GM23338 (cell line): ENCODE results near the gene HCAR2. TPM values are rescaled to one million over a fixed set of nuclear protein-coding genes. Genes with fewer than 3 reads are reported as not detected.

ENCODE experiments used
- ATAC-seq: fragments of 200-7000 bp; cut with Tn5 transposase; 3 replicates; pipeline ENCODE4 v1.9.1; 2020
- DNase-seq: peaks from one replicate; pipeline ENCODE4 v3.0.0-alpha.2; 2015; ENCODE audit warnings: low spot score
- H2AFZ ChIP-seq: fragments of 200-600 bp; sonication (generic); 2 replicates; pipeline ENCODE4 v1.8.0; 2016; ENCODE audit warnings: antibody characterized with exemption, mild to moderate bottlenecking, moderate library complexity
- H3F3A ChIP-seq: fragments of 200-600 bp; sonication (generic); replicated peaks from 2 replicates; pipeline ENCODE4 v1.8.0; 2017; ENCODE audit warnings: antibody characterized with exemption, mixed run types, low read depth
- H3K27ac ChIP-seq: fragments of 200-600 bp; sonication (generic); 2 replicates; pipeline ENCODE4 v1.6.1; 2016; ENCODE audit warnings: low read depth
- H3K27me3 ChIP-seq: fragments of 200-600 bp; sonication (generic); 2 replicates; pipeline ENCODE4 v1.8.0; 2016; ENCODE audit warnings: mild to moderate bottlenecking, mixed run types, moderate library complexity; ENCODE audit not compliant: insufficient read depth
- H3K36me3 ChIP-seq: fragments of 200-600 bp; sonication (generic); 2 replicates; pipeline ENCODE4 v1.8.0; 2016; ENCODE audit warnings: mild to moderate bottlenecking; ENCODE audit not compliant: insufficient read depth
- H3K4me1 ChIP-seq: fragments of 200-600 bp; sonication (generic); 2 replicates; pipeline ENCODE4 v1.8.0; 2016; ENCODE audit warnings: mild to moderate bottlenecking, moderate library complexity; ENCODE audit not compliant: insufficient read depth
- H3K4me2 ChIP-seq: fragments of 200-600 bp; sonication (generic); 2 replicates; pipeline ENCODE4 v1.7.1; 2017; ENCODE audit warnings: mixed run types
- H3K4me3 ChIP-seq: fragments of 200-600 bp; sonication (generic); 2 replicates; pipeline ENCODE4 v1.6.1; 2016; ENCODE audit warnings: mixed run types
- H3K79me2 ChIP-seq: fragments of 200-600 bp; sonication (generic); replicated peaks from 2 replicates; pipeline ENCODE4 v1.8.0; 2017; ENCODE audit warnings: mild to moderate bottlenecking; ENCODE audit not compliant: insufficient read depth
- H3K9me2 ChIP-seq: fragments of 200-600 bp; sonication (generic); 2 replicates; pipeline ENCODE4 v1.8.0; 2017; ENCODE audit not compliant: insufficient read depth
- H4K20me1 ChIP-seq: fragments of 200-600 bp; sonication (generic); replicated peaks from 2 replicates; pipeline ENCODE4 v1.8.0; 2017; ENCODE audit warnings: mild to moderate bottlenecking; ENCODE audit not compliant: insufficient read depth
- H3K27ac Mint-ChIP-seq: 2 replicates; pipeline ENCODE4 v1.8.0; 2020; ENCODE audit warnings: inconsistent platforms, mild to moderate bottlenecking, moderate library complexity, mixed read lengths
- H3K27me3 Mint-ChIP-seq: 3 replicates; pipeline ENCODE4 v1.8.0; 2022; ENCODE audit warnings: low read depth, mild to moderate bottlenecking, moderate library complexity, mixed read lengths, inconsistent platforms; ENCODE audit not compliant: insufficient read depth, poor library complexity
- H3K36me3 Mint-ChIP-seq: 3 replicates; pipeline ENCODE4 v1.8.0; 2021; ENCODE audit warnings: low read depth, mild to moderate bottlenecking, inconsistent platforms, moderate library complexity, mixed read lengths
- H3K4me1 Mint-ChIP-seq: 3 replicates; pipeline ENCODE4 v1.8.0; 2020; ENCODE audit warnings: mild to moderate bottlenecking, inconsistent platforms, mixed read lengths
- H3K4me3 Mint-ChIP-seq: 3 replicates; pipeline ENCODE4 v1.8.0; 2021; ENCODE audit warnings: moderate library complexity, mild to moderate bottlenecking, inconsistent platforms, mixed read lengths
- H3K9me3 Mint-ChIP-seq: 3 replicates; pipeline ENCODE4 v1.8.0; 2020; ENCODE audit warnings: moderate library complexity, mild to moderate bottlenecking, inconsistent platforms, mixed read lengths
- CREB1 ChIP-seq: fragments of 250-450 bp; sonication (Bioruptor Pico); IDR thresholded peaks from 2 replicates; pipeline ENCODE4 v1.5.0; 2020; ENCODE audit warnings: low read depth, mild to moderate bottlenecking, moderate library complexity
- EZH2 ChIP-seq: fragments of 200-600 bp; sonication (generic); IDR thresholded peaks from one replicate; pipeline ENCODE4 v1.8.0; 2017; ENCODE audit warnings: antibody characterized with exemption, mild to moderate bottlenecking, low read depth; ENCODE audit not compliant: unreplicated experiment
- EZH2phosphoT487 ChIP-seq: fragments of 200-600 bp; sonication (generic); IDR thresholded peaks from one replicate; pipeline ENCODE4 v1.8.1; 2018; ENCODE audit warnings: antibody characterized with exemption; ENCODE audit not compliant: unreplicated experiment
- JUNB ChIP-seq: IDR thresholded peaks from one replicate; pipeline ENCODE4 v1.6.1; 2016; ENCODE audit warnings: antibody characterized with exemption; ENCODE audit not compliant: unreplicated experiment
- NANOG ChIP-seq: IDR thresholded peaks from 2 replicates; pipeline ENCODE4 v1.6.1; 2016; ENCODE audit warnings: antibody characterized with exemption, borderline replicate concordance
- STAT1 ChIP-seq: IDR thresholded peaks from one replicate; pipeline ENCODE4 v1.6.1; 2016; ENCODE audit warnings: antibody characterized with exemption; ENCODE audit not compliant: unreplicated experiment
- ZNF114 ChIP-seq: fragments of 250-450 bp; sonication (Bioruptor Pico); IDR thresholded peaks from 2 replicates; pipeline ENCODE4 v1.5.0; 2020; ENCODE audit warnings: mild to moderate bottlenecking, moderate library complexity
- ZNF331 ChIP-seq: fragments of 250-450 bp; sonication (Bioruptor Pico); IDR thresholded peaks from 2 replicates; pipeline ENCODE4 v1.5.0; 2020; ENCODE audit warnings: low read depth, mild to moderate bottlenecking, moderate library complexity
- polyA plus RNA-seq: library from polyadenylated mRNA; unstranded; fragments of >200 nt; fragmentation: Nextera tagmentation; extraction: Ambion mirVana; gene quantifications from 2 replicates; pipeline ENCODE4 v1.2.1, GENCODE V29; 2016
- total RNA-seq: library from RNA; depleted of rRNA; stranded (reverse); fragments of >200 nt; shearing (Covaris generic); gene quantifications from 2 replicates; pipeline ENCODE4 v1.2.3, GENCODE V29; 2014
- TF ChIP-seq, protein P1 (sequence below): IDR thresholded peaks from one replicate; pipeline ENCODE4 v1.6.1; 2018; ENCODE audit warnings: antibody characterized with exemption; ENCODE audit not compliant: unreplicated experiment
- TF ChIP-seq, protein P2 (sequence below), 2 experiments: fragments of 200-600 bp in 1 of 2; sonication (generic) in 1 of 2; conservative IDR thresholded peaks; 2 replicates each; pipeline versions ENCODE4 v1.5.1 to v1.6.1; 2016 to 2017; ENCODE audit warnings: antibody characterized with exemption in 2 of 2, low read depth in 2 of 2, mild to moderate bottlenecking in 2 of 2, moderate library complexity in 1 of 2
- TF ChIP-seq, protein P3 (sequence below): IDR thresholded peaks from 2 replicates; pipeline ENCODE4 v1.6.1; 2016; ENCODE audit warnings: antibody characterized with exemption

HCAR2 gene
- total and polyA plus RNA-seq, 2 experiments from 2014 or later: not detected

DNA sequence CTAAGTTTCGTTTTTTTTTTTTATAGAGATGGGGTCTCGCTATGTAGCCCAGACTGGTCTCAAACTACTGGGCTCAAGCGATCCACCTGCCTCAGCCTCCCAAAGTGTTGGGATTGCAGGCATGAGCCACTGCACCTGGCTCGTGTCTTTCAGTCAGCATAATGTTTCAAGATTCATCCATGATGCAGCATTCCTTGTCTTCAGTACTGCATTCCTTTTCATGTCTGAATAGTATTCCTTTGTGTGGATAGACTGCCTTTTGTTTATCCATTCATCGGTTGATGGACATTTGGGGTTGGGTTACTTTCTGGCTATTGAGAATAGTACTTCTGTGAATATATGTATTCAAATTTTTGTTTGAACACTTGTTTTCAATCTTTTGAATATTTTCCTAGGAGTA, 37.4 kb downstream of the HCAR2 start (continued):
- TF ChIP-seq, protein P1, sequence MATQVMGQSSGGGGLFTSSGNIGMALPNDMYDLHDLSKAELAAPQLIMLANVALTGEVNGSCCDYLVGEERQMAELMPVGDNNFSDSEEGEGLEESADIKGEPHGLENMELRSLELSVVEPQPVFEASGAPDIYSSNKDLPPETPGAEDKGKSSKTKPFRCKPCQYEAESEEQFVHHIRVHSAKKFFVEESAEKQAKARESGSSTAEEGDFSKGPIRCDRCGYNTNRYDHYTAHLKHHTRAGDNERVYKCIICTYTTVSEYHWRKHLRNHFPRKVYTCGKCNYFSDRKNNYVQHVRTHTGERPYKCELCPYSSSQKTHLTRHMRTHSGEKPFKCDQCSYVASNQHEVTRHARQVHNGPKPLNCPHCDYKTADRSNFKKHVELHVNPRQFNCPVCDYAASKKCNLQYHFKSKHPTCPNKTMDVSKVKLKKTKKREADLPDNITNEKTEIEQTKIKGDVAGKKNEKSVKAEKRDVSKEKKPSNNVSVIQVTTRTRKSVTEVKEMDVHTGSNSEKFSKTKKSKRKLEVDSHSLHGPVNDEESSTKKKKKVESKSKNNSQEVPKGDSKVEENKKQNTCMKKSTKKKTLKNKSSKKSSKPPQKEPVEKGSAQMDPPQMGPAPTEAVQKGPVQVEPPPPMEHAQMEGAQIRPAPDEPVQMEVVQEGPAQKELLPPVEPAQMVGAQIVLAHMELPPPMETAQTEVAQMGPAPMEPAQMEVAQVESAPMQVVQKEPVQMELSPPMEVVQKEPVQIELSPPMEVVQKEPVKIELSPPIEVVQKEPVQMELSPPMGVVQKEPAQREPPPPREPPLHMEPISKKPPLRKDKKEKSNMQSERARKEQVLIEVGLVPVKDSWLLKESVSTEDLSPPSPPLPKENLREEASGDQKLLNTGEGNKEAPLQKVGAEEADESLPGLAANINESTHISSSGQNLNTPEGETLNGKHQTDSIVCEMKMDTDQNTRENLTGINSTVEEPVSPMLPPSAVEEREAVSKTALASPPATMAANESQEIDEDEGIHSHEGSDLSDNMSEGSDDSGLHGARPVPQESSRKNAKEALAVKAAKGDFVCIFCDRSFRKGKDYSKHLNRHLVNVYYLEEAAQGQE: no peak
- TF ChIP-seq JUNB (no peak), EZH2phosphoT487 (no peak), NANOG (no peak)

DNA sequence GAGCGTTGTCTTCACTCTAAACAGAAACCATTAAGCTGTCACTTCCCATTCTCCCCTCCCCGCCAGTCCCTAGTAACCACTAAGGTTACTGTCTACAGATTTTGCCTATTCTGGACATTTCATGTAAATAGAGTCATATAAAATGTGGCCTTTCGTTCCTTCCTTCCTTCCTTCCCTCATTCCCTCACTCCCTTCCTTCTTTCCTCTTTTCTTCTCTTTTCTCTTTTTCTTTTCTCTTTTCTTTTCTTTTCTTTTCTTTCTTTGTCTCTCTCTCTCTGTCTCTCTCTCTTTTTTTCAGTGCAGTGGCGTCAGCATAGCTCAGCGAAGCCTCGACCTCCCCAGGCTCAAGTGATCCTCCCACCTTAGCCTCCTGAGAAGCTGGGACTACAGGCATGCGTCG, 37.8 kb downstream of the HCAR2 start:
- Histone ChIP-seq H3F3A (no peaks in the 10 kb centered on the region), H3K4me3 (no peak overlapping the region), H3K27me3 (no peaks in the 10 kb centered on the region), H2AFZ (no peak overlapping the region), H3K79me2 (no peaks in the 10 kb centered on the region), H3K36me3 (no peaks in the 10 kb centered on the region), H3K9me2 (no peaks in the 10 kb centered on the region), H4K20me1 (no peaks in the 10 kb centered on the region; the same call in 1 of the 2 replicates), H3K27ac (no peak overlapping the region), H3K4me1 (no peaks in the 10 kb centered on the region), H3K4me2 (no peak overlapping the region)
- DNase-seq: no peak
- no peak overlapping the region for H3K27ac Mint-ChIP-seq
- TF ChIP-seq EZH2phosphoT487: no peak
- no peak for TF ChIP-seq CREB1 (CRISPR knock-in tag)
- no peak for TF ChIP-seq EZH2
- peaks cover 4% of the 10 kb centered on the region for H3K27me3 Mint-ChIP-seq
- ATAC-seq: no peak
- no peaks in the 10 kb centered on the region; the same call in 2 of the 3 replicates for H3K4me1 Mint-ChIP-seq
- H3K4me3 Mint-ChIP-seq: no peak overlapping the region
- no peaks in the 10 kb centered on the region for H3K36me3 Mint-ChIP-seq
- no peaks in the 10 kb centered on the region for H3K9me3 Mint-ChIP-seq

DNA sequence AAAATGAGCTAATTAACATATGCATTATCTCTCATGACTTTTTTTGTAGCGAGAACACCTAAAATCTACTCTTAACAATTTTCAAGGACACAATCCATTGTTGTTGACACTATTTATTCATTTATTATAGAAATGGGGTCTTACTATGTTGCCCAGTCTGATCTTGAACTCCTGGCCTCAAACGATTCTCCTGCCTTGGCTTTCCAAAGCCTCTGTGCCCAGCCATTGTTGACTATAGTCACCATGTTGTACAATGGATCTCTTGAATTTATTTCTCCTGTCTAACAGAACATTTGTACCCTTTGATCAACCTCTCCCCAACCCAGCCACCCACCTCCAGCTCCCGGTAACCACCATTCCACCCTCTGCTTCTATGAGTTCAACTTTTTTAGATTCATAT, 41.2 kb downstream of the HCAR2 start:
- no peaks in the 10 kb centered on the region for H3K4me1 Mint-ChIP-seq
- no peaks in the 10 kb centered on the region for H3K36me3 Mint-ChIP-seq
- no peaks in the 10 kb centered on the region for H3K9me3 Mint-ChIP-seq
- no peaks in the 10 kb centered on the region for H3K27me3 ChIP-seq
- no peaks in the 10 kb centered on the region for H3K36me3 ChIP-seq
- no peaks in the 10 kb centered on the region for H3K4me1 ChIP-seq
- no peak for ATAC-seq
- no peak for DNase-seq
- no peaks in the 10 kb centered on the region for H3F3A ChIP-seq
- no peak overlapping the region for H3K4me2 ChIP-seq
- H2AFZ ChIP-seq: no peak overlapping the region
- no peak overlapping the region for H3K27ac Mint-ChIP-seq
- H3K4me3 ChIP-seq: no peak overlapping the region
- peaks cover 2% of the 10 kb centered on the region for H3K27me3 Mint-ChIP-seq
- no peaks in the 10 kb centered on the region; the same call in 1 of the 2 replicates for H4K20me1 ChIP-seq
- no peak overlapping the region for H3K4me3 Mint-ChIP-seq
- no peaks in the 10 kb centered on the region for H3K79me2 ChIP-seq
- no peak overlapping the region for H3K27ac ChIP-seq
- no peaks in the 10 kb centered on the region for H3K9me2 ChIP-seq
- TF ChIP-seq, protein P1: no peak
- TF ChIP-seq ZNF331 (CRISPR knock-in tag) (no peak), STAT1 (no peak), EZH2 (no peak), JUNB (no peak), ZNF114 (CRISPR knock-in tag) (no peak), EZH2phosphoT487 (no peak), NANOG (no peak)
- TF ChIP-seq, protein P2, sequence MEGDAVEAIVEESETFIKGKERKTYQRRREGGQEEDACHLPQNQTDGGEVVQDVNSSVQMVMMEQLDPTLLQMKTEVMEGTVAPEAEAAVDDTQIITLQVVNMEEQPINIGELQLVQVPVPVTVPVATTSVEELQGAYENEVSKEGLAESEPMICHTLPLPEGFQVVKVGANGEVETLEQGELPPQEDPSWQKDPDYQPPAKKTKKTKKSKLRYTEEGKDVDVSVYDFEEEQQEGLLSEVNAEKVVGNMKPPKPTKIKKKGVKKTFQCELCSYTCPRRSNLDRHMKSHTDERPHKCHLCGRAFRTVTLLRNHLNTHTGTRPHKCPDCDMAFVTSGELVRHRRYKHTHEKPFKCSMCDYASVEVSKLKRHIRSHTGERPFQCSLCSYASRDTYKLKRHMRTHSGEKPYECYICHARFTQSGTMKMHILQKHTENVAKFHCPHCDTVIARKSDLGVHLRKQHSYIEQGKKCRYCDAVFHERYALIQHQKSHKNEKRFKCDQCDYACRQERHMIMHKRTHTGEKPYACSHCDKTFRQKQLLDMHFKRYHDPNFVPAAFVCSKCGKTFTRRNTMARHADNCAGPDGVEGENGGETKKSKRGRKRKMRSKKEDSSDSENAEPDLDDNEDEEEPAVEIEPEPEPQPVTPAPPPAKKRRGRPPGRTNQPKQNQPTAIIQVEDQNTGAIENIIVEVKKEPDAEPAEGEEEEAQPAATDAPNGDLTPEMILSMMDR (conservative IDR thresholded peaks at IDR 0.05; ENCODE audit: low read depth in 2 of 2): no peak
- TF ChIP-seq, protein P3, sequence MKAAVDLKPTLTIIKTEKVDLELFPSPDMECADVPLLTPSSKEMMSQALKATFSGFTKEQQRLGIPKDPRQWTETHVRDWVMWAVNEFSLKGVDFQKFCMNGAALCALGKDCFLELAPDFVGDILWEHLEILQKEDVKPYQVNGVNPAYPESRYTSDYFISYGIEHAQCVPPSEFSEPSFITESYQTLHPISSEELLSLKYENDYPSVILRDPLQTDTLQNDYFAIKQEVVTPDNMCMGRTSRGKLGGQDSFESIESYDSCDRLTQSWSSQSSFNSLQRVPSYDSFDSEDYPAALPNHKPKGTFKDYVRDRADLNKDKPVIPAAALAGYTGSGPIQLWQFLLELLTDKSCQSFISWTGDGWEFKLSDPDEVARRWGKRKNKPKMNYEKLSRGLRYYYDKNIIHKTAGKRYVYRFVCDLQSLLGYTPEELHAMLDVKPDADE: no peak
